ENCODE measurements around the gene CT45A10. TPM values are rescaled to one million over a fixed set of nuclear protein-coding genes. Genes with fewer than 3 reads are reported as not detected.
"Not testable (repeated sequence)": the region's sequence is repeated elsewhere in the genome, so short reads cannot be mapped to it uniquely, and the experiment has no call there.

Gene CT45A10
- total and polyA plus RNA-seq, 3 donors from 2014 or later, result 10.0 to 27.9 (median 17.7) TPM

GRCh38 chrX:135914404-135914803 is 21.2 kb upstream of the CT45A10 start:
- Histone ChIP-seq H3K4me1 (no peaks in the 10 kb centered on the region), H3K27me3 (no peaks in the 10 kb centered on the region), H3K36me3 (ENCODE audit: low read depth, missing control alignments) (no peaks in the 10 kb centered on the region), H3K9me3 (no peaks in the 10 kb centered on the region), H3K27ac (no peak overlapping the region), H3K4me3 (no peak overlapping the region)
- TF ChIP-seq POLR2A (IDR thresholded peaks at IDR 0.05), result no peak
- TF ChIP-seq, protein P1, sequence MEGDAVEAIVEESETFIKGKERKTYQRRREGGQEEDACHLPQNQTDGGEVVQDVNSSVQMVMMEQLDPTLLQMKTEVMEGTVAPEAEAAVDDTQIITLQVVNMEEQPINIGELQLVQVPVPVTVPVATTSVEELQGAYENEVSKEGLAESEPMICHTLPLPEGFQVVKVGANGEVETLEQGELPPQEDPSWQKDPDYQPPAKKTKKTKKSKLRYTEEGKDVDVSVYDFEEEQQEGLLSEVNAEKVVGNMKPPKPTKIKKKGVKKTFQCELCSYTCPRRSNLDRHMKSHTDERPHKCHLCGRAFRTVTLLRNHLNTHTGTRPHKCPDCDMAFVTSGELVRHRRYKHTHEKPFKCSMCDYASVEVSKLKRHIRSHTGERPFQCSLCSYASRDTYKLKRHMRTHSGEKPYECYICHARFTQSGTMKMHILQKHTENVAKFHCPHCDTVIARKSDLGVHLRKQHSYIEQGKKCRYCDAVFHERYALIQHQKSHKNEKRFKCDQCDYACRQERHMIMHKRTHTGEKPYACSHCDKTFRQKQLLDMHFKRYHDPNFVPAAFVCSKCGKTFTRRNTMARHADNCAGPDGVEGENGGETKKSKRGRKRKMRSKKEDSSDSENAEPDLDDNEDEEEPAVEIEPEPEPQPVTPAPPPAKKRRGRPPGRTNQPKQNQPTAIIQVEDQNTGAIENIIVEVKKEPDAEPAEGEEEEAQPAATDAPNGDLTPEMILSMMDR (IDR thresholded peaks at IDR 0.05), result no peak
- no peak for DNase-seq
- 61 to 88% methylated on average over 4 to 5 of the region's 5 CpGs for WGBS, 2 donors
- intact Hi-C loops (cut with DNase I; ENCODE audit: low total_unique reads), result no loop called here

GRCh38 chrX:135910251-135910650 is 17.0 kb upstream of the CT45A10 start:
- intact Hi-C loops (cut with DNase I; ENCODE audit: low total_unique reads), result no loop called here
- no peaks in the 10 kb centered on the region for H3K9me3 ChIP-seq

DNA sequence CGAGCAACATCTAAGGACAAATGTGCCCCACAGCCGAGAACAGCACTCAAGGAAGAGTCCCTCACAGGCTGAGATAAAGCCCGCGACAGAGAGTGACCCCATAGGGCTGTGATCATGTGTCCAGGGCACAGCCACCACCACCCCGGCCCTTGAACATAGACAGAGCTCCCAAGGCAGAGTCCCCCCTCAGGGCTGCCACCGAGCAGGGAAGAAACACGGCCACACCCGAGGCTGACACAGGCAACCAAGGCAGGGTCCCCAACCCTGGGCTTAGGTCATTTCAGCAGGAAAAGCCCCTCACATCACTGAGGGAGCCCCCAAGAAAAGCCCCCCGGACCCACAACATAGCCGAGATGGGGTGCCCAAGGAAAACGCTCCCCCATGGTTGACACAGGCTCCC is 463 bp downstream of the CT45A10 start:
- Histone ChIP-seq H3K4me3 (no peak overlapping the region), H3K9me3 (no peaks in the 10 kb centered on the region), H3K4me1 (no peaks in the 10 kb centered on the region), H3K36me3 (ENCODE audit: low read depth, missing control alignments) (no peaks in the 10 kb centered on the region), H3K27me3 (no peaks in the 10 kb centered on the region), H3K27ac (no peak overlapping the region)
- no peak for TF ChIP-seq POLR2A (IDR thresholded peaks at IDR 0.05)
- TF ChIP-seq, protein P1 (IDR thresholded peaks at IDR 0.05), result no peak
- no peak for DNase-seq
- intact Hi-C loops (cut with DNase I; ENCODE audit: low total_unique reads), result no loop called here
- WGBS, 2 donors, result 77 to 83% methylated on average over 2 to 7 of the region's 11 CpGs

More at GRCh38 chrX:135910251-135910650, 17.0 kb upstream of the CT45A10 start:
- TF ChIP-seq, protein P1 (IDR thresholded peaks at IDR 0.05), result no peak
- no peak for TF ChIP-seq POLR2A (IDR thresholded peaks at IDR 0.05)
- H3K4me3 ChIP-seq, result no peak overlapping the region
- no peaks in the 10 kb centered on the region for H3K36me3 ChIP-seq (ENCODE audit: low read depth, missing control alignments)
- no peaks in the 10 kb centered on the region for H3K4me1 ChIP-seq
- H3K27me3 ChIP-seq, result no peaks in the 10 kb centered on the region
- DNase-seq, result no peak
- H3K27ac ChIP-seq, result no peak overlapping the region
- WGBS, 2 donors, result 76 to 86% methylated on average over 5 of the region's 5 CpGs

DNA sequence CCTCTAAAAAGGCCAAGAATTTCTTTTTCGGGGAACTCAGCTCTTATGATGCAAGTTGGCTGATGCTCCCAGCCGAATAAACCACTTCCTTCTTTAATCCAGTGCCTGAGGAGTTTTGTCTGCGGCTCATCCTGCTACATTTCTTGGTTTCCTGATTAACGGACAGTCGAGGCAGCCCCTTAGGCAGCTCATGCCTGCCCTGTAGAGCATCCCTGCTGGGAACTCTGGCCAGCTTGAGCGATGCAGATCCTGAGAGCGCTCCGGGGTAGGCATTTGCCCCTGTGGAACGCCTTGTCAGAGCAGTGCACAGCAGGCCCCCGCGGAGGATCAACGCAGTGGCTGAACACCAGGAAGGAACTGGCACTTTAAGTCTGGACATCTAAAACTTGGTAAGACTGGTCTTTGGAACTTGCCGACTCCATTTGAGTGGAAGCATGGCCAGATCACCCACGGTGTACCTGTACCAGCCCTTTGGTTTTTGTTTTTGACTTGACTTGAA is 3.1 kb downstream of the CT45A10 start:
- TF ChIP-seq, protein P1 (IDR thresholded peaks at IDR 0.05), result no peak
- no peak for TF ChIP-seq POLR2A (IDR thresholded peaks at IDR 0.05)
- no peak for DNase-seq
- WGBS, 2 donors, result 70 to 87% methylated on average over 5 to 14 of the region's 14 CpGs
- H3K27ac ChIP-seq, result no peak overlapping the region
- no peaks in the 10 kb centered on the region for H3K36me3 ChIP-seq (ENCODE audit: low read depth, missing control alignments)
- no peaks in the 10 kb centered on the region for H3K4me1 ChIP-seq
- no peaks in the 10 kb centered on the region for H3K27me3 ChIP-seq
- H3K9me3 ChIP-seq, result no peaks in the 10 kb centered on the region
- no peak overlapping the region for H3K4me3 ChIP-seq
- intact Hi-C loops (cut with DNase I; ENCODE audit: low total_unique reads), result no loop called here

DNA sequence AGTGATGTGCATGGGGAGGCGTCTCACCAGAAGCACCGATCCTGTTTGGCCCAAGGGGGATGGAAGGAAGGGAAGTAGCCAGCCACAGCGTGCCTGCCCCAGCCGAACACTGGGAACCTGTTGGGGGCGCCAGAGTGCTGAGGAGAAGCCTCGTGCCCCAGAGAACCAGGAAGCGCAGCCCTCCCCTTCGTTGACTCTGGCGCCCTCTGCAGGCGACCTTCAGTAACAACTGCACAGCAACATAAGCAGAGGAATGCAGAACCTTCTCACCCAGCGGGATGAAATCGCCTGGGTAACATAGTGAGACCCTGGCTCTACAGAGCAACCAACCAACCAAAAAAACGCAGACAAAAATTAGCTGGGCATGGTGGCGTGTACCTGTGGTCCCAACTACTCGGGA is 4.3 kb downstream of the CT45A10 start:
- H3K9me3 ChIP-seq; H3K27me3 ChIP-seq; H3K27ac ChIP-seq; H3K4me3 ChIP-seq; intact Hi-C loops (cut with DNase I; ENCODE audit: low total_unique reads); H3K36me3 ChIP-seq (ENCODE audit: low read depth, missing control alignments); H3K4me1 ChIP-seq: not testable (repeated sequence)
- WGBS, 2 donors, result 54 to 75% methylated on average over 2 to 4 of the region's 15 CpGs
- DNase-seq, result peak; percentile 48

DNA sequence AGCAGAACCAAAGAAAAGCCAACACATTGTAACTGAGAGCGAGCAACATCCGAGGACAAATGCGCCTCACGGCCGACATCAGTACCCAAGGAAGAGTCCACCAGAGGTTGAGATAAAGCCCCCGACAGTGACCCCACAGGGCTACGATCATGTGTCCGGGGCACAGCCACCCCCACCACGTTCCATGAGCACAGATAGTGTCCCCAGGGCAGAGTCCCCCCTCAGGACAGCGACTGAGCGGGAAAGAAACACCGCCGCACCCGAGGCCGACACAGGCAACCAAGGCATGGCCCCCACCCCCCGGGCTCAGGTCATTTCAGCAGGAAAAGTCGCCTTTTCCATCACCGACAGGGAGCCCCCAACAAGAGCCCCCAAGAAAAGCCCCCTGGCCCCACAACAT is 5.0 kb downstream of the CT45A10 start:
- DNase-seq; H3K4me1 ChIP-seq; H3K27ac ChIP-seq; H3K27me3 ChIP-seq; intact Hi-C loops (cut with DNase I; ENCODE audit: low total_unique reads); H3K36me3 ChIP-seq (ENCODE audit: low read depth, missing control alignments); H3K9me3 ChIP-seq; H3K4me3 ChIP-seq: not testable (repeated sequence)
- WGBS, 2 donors, result 73 to 84% methylated on average over 9 to 11 of the region's 18 CpGs

- H3K27me3 ChIP-seq; intact Hi-C loops (cut with DNase I; ENCODE audit: low total_unique reads); H3K36me3 ChIP-seq (ENCODE audit: low read depth, missing control alignments); DNase-seq; H3K9me3 ChIP-seq; H3K27ac ChIP-seq; H3K4me1 ChIP-seq; H3K4me3 ChIP-seq: not testable (repeated sequence)
- 72 to 73% methylated on average over 4 of the region's 5 CpGs for WGBS, 2 donors
These were observed 10.5 kb downstream of the CT45A10 start for GRCh38 chrX:135882741-135883140.

GRCh38 chrX:135871712-135872111 is 21.5 kb downstream of the CT45A10 start, which contains the start of gene CT45A9:
Gene CT45A9, minus strand, starts transcription at chrX:135871812. Its CDS starts 3,751 bp downstream, at chrX:135868061.
- H3K4me1 ChIP-seq; H3K4me3 ChIP-seq; H3K27me3 ChIP-seq; DNase-seq; H3K9me3 ChIP-seq; H3K36me3 ChIP-seq (ENCODE audit: low read depth, missing control alignments); H3K27ac ChIP-seq; intact Hi-C loops (cut with DNase I; ENCODE audit: low total_unique reads): not testable (repeated sequence)
- WGBS, 2 donors, result no CpG with 5 or more reads among the region's 17 CpGs

All from testis (tissue), 3 donors.